SK-N-SH (cell line): ENCODE measurements around the gene EXOC6. TPM values are rescaled to one million over a fixed set of nuclear protein-coding genes. Genes with fewer than 3 reads are reported as not detected.

ENCODE experiments used
- CTCF ChIA-PET: fragments of 300-600, 350-600 bp; formaldehyde crosslinking; extraction: SDS; loops from one replicate; lab custom pipeline; 2021; lab: Yijun Ruan, JAX
- POLR2A ChIA-PET: fragments of 350-600 bp; sonication (Branson Sonifier 250); formaldehyde crosslinking; extraction: SDS; loops from one replicate; lab custom pipeline; 2020; ENCODE audit warnings: antibody characterized with exemption, inconsistent platforms; lab: Yijun Ruan, JAX
- DNase-seq: peaks from one replicate; pipeline ENCODE4 v3.0.0; 2012
- H2AFZ ChIP-seq: fragments of 200-600 bp; sonication (generic); 2 replicates; pipeline ENCODE4 v1.8.1; 2016; ENCODE audit warnings: antibody characterized with exemption, mild to moderate bottlenecking, low read depth
- H3F3A ChIP-seq: fragments of 200-600 bp; sonication (generic); replicated peaks from 2 replicates; pipeline ENCODE3; 2016; ENCODE audit warnings: antibody characterized with exemption, mild to moderate bottlenecking; ENCODE audit not compliant: insufficient read depth
- H3K27ac ChIP-seq, 2 experiments: fragments of 200-500 bp in 1 of 2; fragments of 200-600 bp in 1 of 2; sonication (Bioruptor generic) in 1 of 2; sonication (generic), shearing (Covaris generic) in 1 of 2; 2 replicates each; pipeline versions ENCODE4 v1.5.1 to v1.6.1; 2014 to 2016; ENCODE audit warnings: low read depth in 2 of 2, inconsistent platforms in 1 of 2, low read length in 1 of 2, mild to moderate bottlenecking in 1 of 2, mixed read lengths in 1 of 2
- H3K27me3 ChIP-seq: fragments of 200-600 bp; sonication (generic), shearing (Covaris generic); 2 replicates; pipeline ENCODE4 v1.6.1; 2016; ENCODE audit warnings: mixed run types; ENCODE audit not compliant: insufficient read depth
- H3K36me3 ChIP-seq, 2 experiments: fragments of 200-500 bp in 1 of 2; fragments of 200-600 bp in 1 of 2; sonication (Bioruptor generic) in 1 of 2; sonication (generic) in 1 of 2; replicated peaks in 1 of 2; 2 replicates each; pipeline versions ENCODE3 to v1.5.1; 2014 to 2016; ENCODE audit warnings: low read length in 1 of 2, mild to moderate bottlenecking in 1 of 2; ENCODE audit not compliant: insufficient read depth in 2 of 2, control insufficient read depth in 1 of 2
- H3K4me1 ChIP-seq, 2 experiments: fragments of 200-500 bp in 1 of 2; fragments of 200-600 bp in 1 of 2; sonication (Bioruptor generic) in 1 of 2; sonication (generic), shearing (Covaris generic) in 1 of 2; 2 replicates each; pipeline versions ENCODE4 v1.5.1 to v1.6.1; 2014 to 2016; ENCODE audit warnings: low read depth in 1 of 2, low read length in 1 of 2, mixed run types in 1 of 2; ENCODE audit not compliant: insufficient read depth in 2 of 2, control insufficient read depth in 1 of 2
- H3K4me2 ChIP-seq: fragments of 200-600 bp; sonication (generic), shearing (Covaris generic); 2 replicates; pipeline ENCODE4 v1.6.1; 2017; ENCODE audit warnings: mixed run types
- H3K4me3 ChIP-seq, 2 experiments: fragments of 200-500 bp in 1 of 2; fragments of 200-600 bp in 1 of 2; sonication (Bioruptor generic) in 1 of 2; sonication (generic), shearing (Covaris generic) in 1 of 2; 2 replicates each; pipeline versions ENCODE4 v1.5.1 to v1.8.1; 2014 to 2016; ENCODE audit warnings: low read depth in 2 of 2, inconsistent platforms in 1 of 2, low read length in 1 of 2, mild to moderate bottlenecking in 1 of 2, mixed read lengths in 1 of 2, moderate library complexity in 1 of 2
- H3K79me2 ChIP-seq: fragments of 200-600 bp; sonication (generic); 2 replicates; pipeline ENCODE4 v1.8.1; 2017; ENCODE audit warnings: mild to moderate bottlenecking; ENCODE audit not compliant: insufficient read depth
- H3K9ac ChIP-seq: fragments of 200-600 bp; sonication (generic); 2 replicates; pipeline ENCODE4 v1.6.1; 2017; ENCODE audit warnings: mixed run types
- H3K9me2 ChIP-seq: fragments of 200-600 bp; sonication (generic); 2 replicates; pipeline ENCODE4 v1.6.1; 2017; ENCODE audit warnings: mixed run types
- H3K9me3 ChIP-seq: fragments of 200-600 bp; sonication (generic); 2 replicates; pipeline ENCODE4 v1.6.1; 2017; ENCODE audit warnings: mixed run types, mild to moderate bottlenecking, moderate library complexity
- H4K20me1 ChIP-seq: fragments of 200-600 bp; sonication (generic); 2 replicates; pipeline ENCODE4 v1.6.1; 2017; ENCODE audit warnings: mild to moderate bottlenecking, mixed run types; ENCODE audit not compliant: insufficient read depth
- CHD2 ChIP-seq: fragments of 150-350 bp; IDR thresholded peaks from 2 replicates; pipeline ENCODE4 v1.6.1; 2018; ENCODE audit warnings: low read length; ENCODE audit not compliant: partially characterized antibody
- CTCF ChIP-seq: fragments of 200-600 bp; sonication (generic); IDR thresholded peaks from 2 replicates; pipeline ENCODE4 v1.6.1; 2017; ENCODE audit warnings: antibody characterized with exemption, mild to moderate bottlenecking, moderate library complexity
- EZH2phosphoT487 ChIP-seq: fragments of 200-600 bp; sonication (generic); IDR thresholded peaks from 2 replicates; pipeline ENCODE4 v1.6.1; 2017; ENCODE audit warnings: low read depth, mixed run types, mild to moderate bottlenecking, antibody characterized with exemption, moderate library complexity, borderline replicate concordance
- FOSL2 ChIP-seq: IDR thresholded peaks from 2 replicates; pipeline ENCODE4 v1.4.0; 2012; ENCODE audit warnings: low read depth, mild to moderate bottlenecking, moderate library complexity, borderline replicate concordance
- FOXJ3 ChIP-seq: sonication (generic); formaldehyde crosslinking; IDR thresholded peaks from 2 replicates; pipeline ENCODE4 v1.5.1; 2020; ENCODE audit warnings: mild to moderate bottlenecking, missing genetic modification reagents
- FOXM1 ChIP-seq: IDR thresholded peaks from 2 replicates; pipeline ENCODE4 v1.4.0; 2012; ENCODE audit warnings: low read depth, mild to moderate bottlenecking
- GABPA ChIP-seq: IDR thresholded peaks from 2 replicates; pipeline ENCODE4 v1.4.0; 2012; ENCODE audit warnings: low read depth, mild to moderate bottlenecking
- IRF3 ChIP-seq: fragments of 150-350 bp; IDR thresholded peaks from 2 replicates; pipeline ENCODE4 v1.6.1; 2016; ENCODE audit warnings: mild to moderate bottlenecking, low read depth, low read length
- MAX ChIP-seq: IDR thresholded peaks from 2 replicates; pipeline ENCODE4 v1.4.0; 2012; ENCODE audit warnings: low read depth
- MXI1 ChIP-seq: IDR thresholded peaks from 2 replicates; pipeline ENCODE4 v1.6.1; 2012; ENCODE audit warnings: mild to moderate bottlenecking, low read depth, low read length, improper control_type of control experiment
- NFIC ChIP-seq: IDR thresholded peaks from 2 replicates; pipeline ENCODE4 v1.4.0; 2012; ENCODE audit warnings: borderline replicate concordance
- NRF1 ChIP-seq: IDR thresholded peaks from 2 replicates; pipeline ENCODE4 v1.6.1; 2012; ENCODE audit warnings: low read depth, mild to moderate bottlenecking, low read length
- RFX5 ChIP-seq: IDR thresholded peaks from 2 replicates; pipeline ENCODE4 v1.6.1; 2012; ENCODE audit warnings: mild to moderate bottlenecking, improper control_type of control experiment, low read length
- TCF12 ChIP-seq: IDR thresholded peaks from 2 replicates; pipeline ENCODE4 v1.4.0; 2012
- TEAD4 ChIP-seq: IDR thresholded peaks from 2 replicates; pipeline ENCODE4 v1.4.0; 2012; ENCODE audit warnings: mild to moderate bottlenecking, borderline replicate concordance; ENCODE audit not compliant: insufficient read depth
- USF2 ChIP-seq: fragments of 150-350 bp; IDR thresholded peaks from 2 replicates; pipeline ENCODE4 v1.6.1; 2017; ENCODE audit warnings: antibody characterized with exemption, low read length, low read depth, borderline replicate concordance
- YY1 ChIP-seq: IDR thresholded peaks from 2 replicates; pipeline ENCODE4 v1.4.0; 2012; ENCODE audit warnings: low read depth, mild to moderate bottlenecking
- WGBS: methylation state at CpG from one replicate; pipeline ENCODE4 v1.1.6; 2017; ENCODE audit warnings: low lambda C conversion rate; 5-methylcytosine and 5-hydroxymethylcytosine counted together
- polyA plus RNA-seq, 3 experiments: library from polyadenylated mRNA; depleted of rRNA; stranded (reverse); fragments of >200 nt; gene quantifications; 2 replicates each; pipeline ENCODE4 v1.2.3, GENCODE V29; 2012

The EXOC6 gene
- polyA plus RNA-seq, 1 of the 3 experiments (the other 2 are of a cell fraction), result 2.3 TPM

GRCh38 chr10:92969151-92969550 lies 120.8 kb downstream of the EXOC6 start:
- no peak overlapping the region for H3K9ac ChIP-seq
- H3K9me2 ChIP-seq, result no peaks in the 10 kb centered on the region
- H3K27me3 ChIP-seq, result no peaks in the 10 kb centered on the region
- H3K27ac ChIP-seq, result no peak overlapping the region
- H3K4me1 ChIP-seq, result peaks cover 0 to 12% of the 10 kb centered on the region in 2 experiments; a peak in 2 of 4 replicates
- 100% methylated on average over 1 of the region's 1 CpG for WGBS
- CTCF ChIA-PET, result interaction anchor here (1.3 kb wide), 1 partner anchor 383 kb away, joined by 4 read pairs; no protein-coding TSS in a partner anchor
- H3K9me3 ChIP-seq, result no peaks in the 10 kb centered on the region
- TF ChIP-seq FOXM1 (no peak), FOXJ3 (CRISPR knock-in tag) (no peak), RFX5 (no peak), MXI1 (no peak), IRF3 (no peak), CTCF (no peak), YY1 (no peak), TCF12 (no peak), NRF1 (no peak), MAX (no peak), NFIC (no peak), EZH2phosphoT487 (no peak), USF2 (no peak), CHD2 (no peak), TEAD4 (no peak), GABPA (no peak), FOSL2 (no peak)
- no peaks in the 10 kb centered on the region for H3K36me3 ChIP-seq
- no peaks in the 10 kb centered on the region for H3K79me2 ChIP-seq
- no peak overlapping the region for H3K4me2 ChIP-seq
- H3K4me3 ChIP-seq, result no peak overlapping the region
- no peak for DNase-seq
- POLR2A ChIA-PET, result no interaction called here
- no peaks in the 10 kb centered on the region for H4K20me1 ChIP-seq
- no peak overlapping the region for H2AFZ ChIP-seq
- peaks cover 23% of the 10 kb centered on the region for H3F3A ChIP-seq
